HG02678 (cell line): ENCODE results near the gene RRBP1.
"Not testable (repeated sequence)": the region's sequence is repeated elsewhere in the genome, so short reads cannot be mapped to it uniquely, and the experiment has no call there.

Experiments
- ATAC-seq: cut with Tn5 transposase; IDR thresholded peaks from one replicate; pipeline ENCODE4 v1.9.1; 2021; ENCODE audit warnings: mild to moderate bottlenecking, moderate library complexity; ENCODE audit not compliant: unreplicated experiment

Gene RRBP1

GRCh38 chr20:17710379-17711266 lies 28.6 kb upstream of the RRBP1 start:
- no peak for ATAC-seq

- ATAC-seq = no peak
Observed at GRCh38 chr20:17709361-17710293, 27.6 kb upstream of the RRBP1 start.

GRCh38 chr20:17708675-17709360 lies 26.8 kb upstream of the RRBP1 start:
- ATAC-seq = no peak

GRCh38 chr20:17707951-17708350 lies 25.9 kb upstream of the RRBP1 start:
- not testable (repeated sequence) for ATAC-seq

GRCh38 chr20:17706632-17707031 lies 24.6 kb upstream of the RRBP1 start:
- no peak for ATAC-seq

- ATAC-seq = no peak
Observed at GRCh38 chr20:17705916-17706315, 23.9 kb upstream of the RRBP1 start.

- ATAC-seq = no peak
Observed at GRCh38 chr20:17704589-17705317, 22.7 kb upstream of the RRBP1 start.

GRCh38 chr20:17701826-17702225 lies 19.8 kb upstream of the RRBP1 start:
- ATAC-seq = no peak

GRCh38 chr20:17700637-17701036 lies 18.6 kb upstream of the RRBP1 start:
- no peak for ATAC-seq

- ATAC-seq = no peak
Observed at GRCh38 chr20:17699931-17700351, 17.9 kb upstream of the RRBP1 start, which contains the start of gene BANF2. Gene BANF2, plus strand, starts transcription at chr20:17699966. Its CDS starts 25,060 bp downstream, at chr20:17725026.

GRCh38 chr20:17698384-17698783 lies 16.3 kb upstream of the RRBP1 start:
- no peak for ATAC-seq

GRCh38 chr20:17697171-17697570 lies 15.1 kb upstream of the RRBP1 start:
- ATAC-seq = no peak

GRCh38 chr20:17696287-17696686 lies 14.2 kb upstream of the RRBP1 start:
- ATAC-seq = no peak

- no peak for ATAC-seq
Observed at GRCh38 chr20:17694767-17695166, 12.7 kb upstream of the RRBP1 start.

GRCh38 chr20:17693444-17694001 lies 11.5 kb upstream of the RRBP1 start:
- no peak for ATAC-seq

- no peak for ATAC-seq
Observed at GRCh38 chr20:17691758-17692157, 9.7 kb upstream of the RRBP1 start.

GRCh38 chr20:17690144-17690543 lies 8.1 kb upstream of the RRBP1 start:
- ATAC-seq = no peak

GRCh38 chr20:17688965-17689364 lies 6.9 kb upstream of the RRBP1 start:
- ATAC-seq = no peak

- ATAC-seq = no peak
Observed at GRCh38 chr20:17687800-17688199, 5.8 kb upstream of the RRBP1 start.

- ATAC-seq = no peak
Observed at GRCh38 chr20:17685168-17685567, 3.1 kb upstream of the RRBP1 start.
